Sigmoid colon (tissue), 7 donors: ENCODE data around the gene LRRC45. TPM values are rescaled to one million over a fixed set of nuclear protein-coding genes. Genes with fewer than 3 reads are reported as not detected.

Source experiments
- DNase-seq: peaks from one replicate; pipeline ENCODE4 v3.0.0-alpha.2; 2019
- H3K27ac ChIP-seq, 4 donors: fragments of 200-600 bp; sonication (generic); one replicate each; pipeline ENCODE4 v1.5.1; 2016 to 2019; ENCODE audit warnings: mild to moderate bottlenecking in 1 of 4
- H3K27me3 ChIP-seq, 3 donors: fragments of 200-600 bp; sonication (generic); one replicate each; pipeline ENCODE4 v1.5.1; 2019; ENCODE audit warnings: mild to moderate bottlenecking in 1 of 3
- H3K36me3 ChIP-seq, 4 donors: fragments of 200-600 bp; sonication (generic); one replicate each; pipeline ENCODE4 v1.5.1; 2016 to 2019
- H3K4me1 ChIP-seq, 4 donors: fragments of 200-600 bp; sonication (generic); one replicate each; pipeline ENCODE4 v1.5.1; 2017 to 2019
- H3K4me3 ChIP-seq, 4 donors: fragments of 200-600 bp; sonication (generic); one replicate each; pipeline ENCODE4 v1.5.1; 2017 to 2019; ENCODE audit warnings: mild to moderate bottlenecking in 2 of 4, moderate library complexity in 1 of 4
- H3K9me3 ChIP-seq, 4 donors: fragments of 200-600 bp in 3 of 4; sonication (generic) in 3 of 4; one replicate each; pipeline versions ENCODE4 v1.5.1 to v1.6.1; 2013 to 2019
- EP300 ChIP-seq, 4 donors: sonication (generic); formaldehyde crosslinking; IDR thresholded peaks; one replicate each; pipeline ENCODE4 v1.6.1; 2017; ENCODE audit warnings: antibody characterized with exemption in 4 of 4
- POLR2A ChIP-seq, 2 donors: fragments of 450-650 bp; IDR thresholded peaks; one replicate each; pipeline ENCODE4 v1.6.1; 2016; ENCODE audit warnings: antibody characterized with exemption in 2 of 2, mild to moderate bottlenecking in 2 of 2, moderate library complexity in 2 of 2
- POLR2AphosphoS5 ChIP-seq, 4 donors: sonication (generic); formaldehyde crosslinking; IDR thresholded peaks; one replicate each; pipeline ENCODE4 v1.6.1; 2017; ENCODE audit warnings: antibody characterized with exemption in 4 of 4
- WGBS, 2 donors: extraction: QIAGEN DNeasy Blood & Tissue Kit; methylation state at CpG; one replicate each; pipeline ENCODE4 v1.1.7; 2013; 5-methylcytosine and 5-hydroxymethylcytosine counted together
- intact Hi-C: fragments of 100-400 bp; cut with DNase I; formaldehyde crosslinking; loops from one replicate; pipeline ENCODE4 v1.15.1; 2023
- polyA plus RNA-seq, 3 donors: library from polyadenylated mRNA; stranded (reverse); fragments of 200-250 nt; gene quantifications; one replicate each; pipeline ENCODE4 v1.2.3, GENCODE V29; 2013
- total RNA-seq, 4 donors: library from RNA; depleted of rRNA; stranded (reverse); fragments of >200 nt; gene quantifications; one replicate each; pipeline ENCODE4 v1.1.0, GENCODE V29; 2016
- TF ChIP-seq, protein P1 (sequence below), 4 experiments: fragments of 450-650 bp in 3 of 4; fragments of 200-600 bp in 1 of 4; IDR thresholded peaks; one replicate each; pipeline ENCODE4 v1.5.1; 2016 to 2019; ENCODE audit warnings: antibody characterized with exemption in 4 of 4, mild to moderate bottlenecking in 3 of 4, moderate library complexity in 2 of 4
- donor health status: healthy with polysubstance abuse.
- donor health status: Bipolar disorder and iron deficiency.
- donor health status: healthy.

Gene LRRC45
- total and polyA plus RNA-seq, 7 donors = 5.3 to 28.6 (median 6.7) TPM

DNA sequence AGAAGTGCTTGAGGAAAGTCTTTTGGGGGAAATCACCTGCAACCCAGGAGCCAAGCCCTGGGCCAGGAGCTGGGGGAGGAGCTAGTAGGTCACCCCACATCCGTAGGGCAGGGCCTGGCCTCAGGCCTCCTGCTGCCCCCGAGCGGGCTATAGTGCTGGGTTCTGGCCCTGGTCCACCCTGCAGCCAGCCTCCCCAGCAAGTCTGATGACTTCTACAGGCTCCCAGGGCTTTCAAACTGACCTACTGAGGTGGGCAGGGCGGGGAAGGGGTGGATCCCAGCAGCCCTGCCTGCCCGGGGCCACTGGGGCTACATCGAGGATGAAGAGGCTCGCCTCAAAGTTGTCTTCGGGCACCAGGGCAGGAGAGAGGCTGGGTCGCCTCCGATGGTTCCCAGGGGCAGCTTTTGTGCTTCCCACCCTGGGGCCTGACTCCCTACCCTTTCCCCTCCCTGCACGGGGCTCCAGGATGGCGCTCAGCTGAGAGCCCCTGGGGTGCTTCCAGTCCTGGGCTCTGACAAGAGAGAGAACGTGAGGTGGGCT is 5.4 kb upstream of the LRRC45 start:
- Histone ChIP-seq H3K27me3 (no peaks in the 10 kb centered on the region), H3K9me3 (no peaks in the 10 kb centered on the region), H3K36me3 (peaks cover 0 to 18% (median 0%) of the 10 kb centered on the region in 4 donors), H3K27ac (no peak overlapping the region), H3K4me1 (peaks cover 3 to 46% (median 38%) of the 10 kb centered on the region in 4 donors), H3K4me3 (no peak overlapping the region)
- WGBS, 2 donors = 74 to 81% methylated on average over 13 of the region's 13 CpGs
- intact Hi-C loops = no loop called here
- TF ChIP-seq POLR2AphosphoS5 (IDR thresholded peaks at IDR 0.05) (no peak), POLR2A (IDR thresholded peaks at IDR 0.05) (no peak), EP300 (IDR thresholded peaks at IDR 0.05) (no peak)
- TF ChIP-seq, protein P1, sequence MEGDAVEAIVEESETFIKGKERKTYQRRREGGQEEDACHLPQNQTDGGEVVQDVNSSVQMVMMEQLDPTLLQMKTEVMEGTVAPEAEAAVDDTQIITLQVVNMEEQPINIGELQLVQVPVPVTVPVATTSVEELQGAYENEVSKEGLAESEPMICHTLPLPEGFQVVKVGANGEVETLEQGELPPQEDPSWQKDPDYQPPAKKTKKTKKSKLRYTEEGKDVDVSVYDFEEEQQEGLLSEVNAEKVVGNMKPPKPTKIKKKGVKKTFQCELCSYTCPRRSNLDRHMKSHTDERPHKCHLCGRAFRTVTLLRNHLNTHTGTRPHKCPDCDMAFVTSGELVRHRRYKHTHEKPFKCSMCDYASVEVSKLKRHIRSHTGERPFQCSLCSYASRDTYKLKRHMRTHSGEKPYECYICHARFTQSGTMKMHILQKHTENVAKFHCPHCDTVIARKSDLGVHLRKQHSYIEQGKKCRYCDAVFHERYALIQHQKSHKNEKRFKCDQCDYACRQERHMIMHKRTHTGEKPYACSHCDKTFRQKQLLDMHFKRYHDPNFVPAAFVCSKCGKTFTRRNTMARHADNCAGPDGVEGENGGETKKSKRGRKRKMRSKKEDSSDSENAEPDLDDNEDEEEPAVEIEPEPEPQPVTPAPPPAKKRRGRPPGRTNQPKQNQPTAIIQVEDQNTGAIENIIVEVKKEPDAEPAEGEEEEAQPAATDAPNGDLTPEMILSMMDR (IDR thresholded peaks at IDR 0.05) = no peak
- DNase-seq = no peak

DNA sequence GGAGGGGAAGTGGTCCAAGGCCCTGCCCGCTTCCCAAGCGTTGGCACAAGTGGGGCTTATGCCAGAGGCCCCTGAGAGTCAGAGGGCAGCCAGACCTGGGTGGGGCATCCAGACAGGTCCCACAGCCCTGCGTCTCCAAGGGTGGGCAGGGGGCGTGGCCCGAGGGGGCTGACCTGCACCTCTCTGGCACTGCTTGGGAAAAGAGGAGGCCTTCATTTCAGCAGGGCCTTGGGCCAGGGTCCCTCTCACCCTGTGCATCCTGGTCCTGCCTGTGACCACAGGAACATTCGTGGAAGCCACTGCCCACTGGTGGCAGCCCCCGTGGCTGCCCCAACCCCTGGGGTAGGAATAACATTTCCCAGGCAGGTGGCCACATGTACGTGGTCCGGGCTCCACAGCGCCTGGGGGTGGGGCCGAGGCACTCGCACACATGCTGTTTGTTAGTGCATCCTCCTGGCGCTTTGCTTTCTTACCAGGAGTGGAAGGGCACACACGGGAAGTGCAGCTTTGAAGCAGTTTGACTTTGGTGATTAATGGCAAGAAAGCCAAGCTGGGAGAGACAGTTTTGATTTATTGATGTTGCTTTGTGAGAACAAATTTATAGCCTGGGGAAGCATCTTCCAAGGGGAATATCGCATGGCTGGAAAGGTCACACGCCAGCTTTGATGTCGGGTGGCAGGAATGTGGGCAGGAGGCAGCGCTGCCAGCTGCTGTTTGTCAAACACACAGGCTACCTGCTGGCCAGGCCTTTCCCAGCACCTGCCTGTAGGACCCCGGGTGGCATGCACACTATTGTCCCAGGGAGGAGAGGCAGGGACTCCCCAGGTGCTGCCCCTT is 4.7 kb upstream of the LRRC45 start:
- peaks cover 0 to 39% (median 32%) of the 10 kb centered on the region in 4 donors for H3K4me1 ChIP-seq
- TF ChIP-seq EP300 (IDR thresholded peaks at IDR 0.05) (no peak), POLR2AphosphoS5 (IDR thresholded peaks at IDR 0.05) (no peak), POLR2A (IDR thresholded peaks at IDR 0.05) (no peak)
- TF ChIP-seq, protein P1 (IDR thresholded peaks at IDR 0.05) = no peak
- 69 to 82% methylated on average over 19 of the region's 19 CpGs for WGBS, 2 donors
- intact Hi-C loops = no loop called here
- H3K27ac ChIP-seq = no peak overlapping the region
- H3K36me3 ChIP-seq = peaks cover 0 to 18% (median 0%) of the 10 kb centered on the region in 4 donors
- H3K27me3 ChIP-seq = no peaks in the 10 kb centered on the region
- no peak for DNase-seq
- H3K4me3 ChIP-seq = no peak overlapping the region
- no peaks in the 10 kb centered on the region for H3K9me3 ChIP-seq

DNA sequence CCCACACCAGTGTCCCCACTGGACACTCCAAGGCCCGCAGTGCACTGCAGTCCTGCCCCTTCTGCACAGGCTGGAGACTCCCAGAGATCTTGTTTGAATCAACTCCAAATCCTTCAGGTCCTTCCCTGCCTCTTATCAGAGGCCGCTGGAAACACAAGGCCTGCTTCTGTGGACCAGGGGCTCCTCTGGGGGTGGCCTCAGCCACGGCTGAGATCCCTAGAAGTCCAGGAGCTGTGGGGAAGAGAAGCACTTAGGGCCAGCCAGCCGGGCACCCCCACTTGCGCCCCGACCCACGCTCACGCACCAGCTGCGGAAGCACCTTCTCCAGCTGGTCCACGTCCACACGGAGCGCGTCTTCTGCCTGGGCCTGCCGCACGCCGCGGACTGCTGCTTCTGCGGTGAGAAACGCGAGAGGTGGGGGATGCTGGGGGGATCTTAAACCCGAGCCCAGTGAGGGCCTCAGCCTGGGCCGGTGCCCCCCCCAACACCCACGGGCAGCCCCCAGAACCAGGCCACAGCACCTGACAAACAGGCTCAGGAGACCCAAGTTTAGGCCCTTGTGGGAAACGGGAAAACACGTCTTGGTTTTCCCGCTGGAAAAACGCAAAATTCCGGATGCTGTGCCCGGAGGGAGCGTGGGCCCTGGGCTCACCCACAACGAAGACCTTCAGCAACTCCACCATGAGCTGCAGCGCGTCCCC is 4.0 kb upstream of the LRRC45 start:
- intact Hi-C loops = no loop called here
- DNase-seq = no peak
- WGBS, 2 donors = 91 to 92% methylated on average over 33 of the region's 33 CpGs
- peaks cover 0 to 18% (median 0%) of the 10 kb centered on the region in 4 donors for H3K36me3 ChIP-seq
- H3K27ac ChIP-seq = no peak overlapping the region
- H3K4me1 ChIP-seq = peaks cover 0 to 39% (median 31%) of the 10 kb centered on the region in 4 donors
- H3K9me3 ChIP-seq = no peaks in the 10 kb centered on the region
- H3K4me3 ChIP-seq = no peak overlapping the region
- no peak for TF ChIP-seq POLR2A (IDR thresholded peaks at IDR 0.05)
- no peaks in the 10 kb centered on the region for H3K27me3 ChIP-seq

DNA sequence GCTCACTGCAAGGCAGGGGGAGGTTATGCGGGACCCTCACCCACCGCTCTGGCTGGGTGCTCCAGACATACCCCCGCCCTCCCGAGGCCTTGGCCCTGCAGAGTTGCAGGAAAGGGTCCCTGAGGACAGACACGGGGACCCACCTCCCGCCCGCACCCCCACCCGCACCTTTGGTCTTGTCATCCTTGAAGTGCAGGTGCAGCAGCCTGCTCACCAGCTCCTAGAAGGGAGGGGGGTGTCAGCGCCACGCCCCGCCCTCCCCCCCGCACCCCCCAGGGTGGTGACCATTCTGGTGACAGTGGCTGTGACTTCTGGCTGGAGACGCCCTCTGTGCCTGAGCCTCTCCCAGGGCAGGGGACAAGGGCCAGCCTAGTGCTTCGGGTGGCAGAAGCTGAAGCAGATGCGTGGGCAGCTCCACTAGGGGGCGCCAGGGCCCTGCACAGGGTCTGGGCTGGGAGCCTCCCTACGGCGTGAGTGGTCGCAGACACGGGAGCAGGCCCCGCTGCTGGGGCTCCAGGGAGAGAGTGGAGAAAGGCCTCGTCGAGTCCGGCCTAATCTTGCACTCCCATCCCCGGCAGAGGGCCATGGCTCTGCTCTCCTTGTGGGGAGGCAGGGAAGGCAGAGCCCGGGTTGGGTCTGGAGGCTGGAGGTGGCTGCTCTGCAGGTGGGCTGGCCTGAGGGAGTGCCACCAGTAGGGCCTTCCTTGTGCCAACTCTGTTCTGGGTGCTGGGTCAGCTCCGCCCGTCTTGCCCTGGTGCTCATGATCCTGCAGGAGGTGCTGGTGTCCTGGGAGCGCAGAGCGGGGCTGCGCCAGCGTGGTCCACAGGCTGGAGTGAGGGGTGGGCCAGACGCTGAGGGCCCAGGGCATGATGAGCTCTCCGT is 3.2 kb upstream of the LRRC45 start:
- no peak for TF ChIP-seq POLR2AphosphoS5 (IDR thresholded peaks at IDR 0.05)
- TF ChIP-seq, protein P1 (IDR thresholded peaks at IDR 0.05) = peak; percentile 21 to 59 (median 49)
- 57 to 68% methylated on average over 34 of the region's 34 CpGs for WGBS, 2 donors
- Histone ChIP-seq H3K9me3 (no peaks in the 10 kb centered on the region), H3K4me3 (no peak overlapping the region), H3K27ac (no peak overlapping the region), H3K36me3 (peaks cover 0 to 18% (median 0%) of the 10 kb centered on the region in 4 donors), H3K4me1 (peaks cover 0 to 40% (median 32%) of the 10 kb centered on the region in 4 donors), H3K27me3 (no peaks in the 10 kb centered on the region)
- DNase-seq = no peak
- intact Hi-C loops = loop anchor here (5.0 kb wide), 1 partner anchor 43 kb away; the partner anchor contains the start of gene ASPSCR1
